DND-41 (cell line): ENCODE results near the gene TRIM7.

Experiments used
- ATAC-seq: fragments of 200-7000 bp; cut with Tn5 transposase; 3 replicates; pipeline ENCODE4 v1.9.1; 2021; ENCODE audit warnings: low read depth; ENCODE audit not compliant: insufficient read depth
- DNase-seq: peaks from one replicate; pipeline ENCODE4 v3.0.0-alpha.2; 2020
- H2AFZ ChIP-seq: 2 replicates; pipeline ENCODE4 v1.6.0; 2012; ENCODE audit warnings: low read depth, low read length
- H3K27ac ChIP-seq: 2 replicates; pipeline ENCODE4 v1.5.1; 2012; ENCODE audit warnings: low read length, inconsistent platforms
- H3K27me3 ChIP-seq: fragments of 200-600 bp; sonication (generic); 2 replicates; pipeline ENCODE4 v1.6.0; 2012; ENCODE audit warnings: low read length, mild to moderate bottlenecking, inconsistent platforms; ENCODE audit not compliant: insufficient read depth, poor library complexity
- H3K36me3 ChIP-seq: 2 replicates; pipeline ENCODE4 v1.5.1; 2012; ENCODE audit warnings: low read length, inconsistent platforms; ENCODE audit not compliant: insufficient read depth
- H3K4me1 ChIP-seq: 2 replicates; pipeline ENCODE4 v1.5.1; 2012; ENCODE audit warnings: mild to moderate bottlenecking, low read length; ENCODE audit not compliant: insufficient read depth
- H3K4me2 ChIP-seq: 2 replicates; pipeline ENCODE4 v1.6.0; 2012; ENCODE audit warnings: mild to moderate bottlenecking, moderate library complexity, low read length, inconsistent platforms; ENCODE audit not compliant: insufficient read depth
- H3K4me3 ChIP-seq, 2 experiments: fragments of 200-600 bp in 1 of 2; shearing (Covaris generic) in 1 of 2; 2 replicates each; pipeline ENCODE4 v1.5.1; 2012 to 2016; ENCODE audit warnings: inconsistent platforms in 2 of 2, low read length in 2 of 2, mild to moderate bottlenecking in 2 of 2, low read depth in 1 of 2, moderate library complexity in 1 of 2
- H3K79me2 ChIP-seq: 2 replicates; pipeline ENCODE4 v1.6.0; 2012; ENCODE audit warnings: low read length, inconsistent platforms; ENCODE audit not compliant: insufficient read depth
- H3K9ac ChIP-seq: 2 replicates; pipeline ENCODE4 v1.6.0; 2012; ENCODE audit warnings: low read depth, mild to moderate bottlenecking, inconsistent platforms, low read length, moderate library complexity
- H3K9me3 ChIP-seq: 2 replicates; pipeline ENCODE4 v1.5.1; 2012; ENCODE audit warnings: low read length, moderate library complexity, mild to moderate bottlenecking, inconsistent platforms; ENCODE audit not compliant: insufficient read depth, severe bottlenecking
- H4K20me1 ChIP-seq: 2 replicates; pipeline ENCODE4 v1.6.0; 2012; ENCODE audit warnings: low read length; ENCODE audit not compliant: insufficient read depth
- CTCF ChIP-seq: IDR thresholded peaks from 2 replicates; pipeline ENCODE4 v1.5.1; 2012; ENCODE audit warnings: borderline replicate concordance, low read length, moderate library complexity, mild to moderate bottlenecking; ENCODE audit not compliant: poor library complexity, severe bottlenecking; ENCODE audit errors: extremely low read depth
- EZH2 ChIP-seq: IDR thresholded peaks from 3 replicates; pipeline ENCODE4 v1.6.1; 2012; ENCODE audit warnings: borderline replicate concordance, low read depth, mild to moderate bottlenecking, moderate library complexity, low read length, inconsistent platforms; ENCODE audit not compliant: severe bottlenecking

TRIM7 gene

GRCh38 chr5:181242031-181242451 is 37.0 kb upstream of the TRIM7 start:
- peaks cover 65% of the 10 kb centered on the region for H3K36me3 ChIP-seq
- H2AFZ ChIP-seq, result no peak overlapping the region
- H4K20me1 ChIP-seq, result peaks cover 53% of the 10 kb centered on the region
- peak overlapping the region; percentile 88 for H3K4me2 ChIP-seq
- no peaks in the 10 kb centered on the region for H3K27me3 ChIP-seq
- no peak for ATAC-seq
- no peaks in the 10 kb centered on the region for H3K9me3 ChIP-seq
- peak overlapping the region; percentile 100 for H3K27ac ChIP-seq
- TF ChIP-seq CTCF, result no peak
- no peak for TF ChIP-seq EZH2
- peak overlapping the region; percentile 95 for H3K9ac ChIP-seq
- peak overlapping the region; percentile 75 to 94; a peak in 3 of 4 replicates for H3K4me3 ChIP-seq
- DNase-seq, result no peak
- H3K79me2 ChIP-seq, result peaks cover 85% of the 10 kb centered on the region
- peaks cover 55% of the 10 kb centered on the region for H3K4me1 ChIP-seq

DNA sequence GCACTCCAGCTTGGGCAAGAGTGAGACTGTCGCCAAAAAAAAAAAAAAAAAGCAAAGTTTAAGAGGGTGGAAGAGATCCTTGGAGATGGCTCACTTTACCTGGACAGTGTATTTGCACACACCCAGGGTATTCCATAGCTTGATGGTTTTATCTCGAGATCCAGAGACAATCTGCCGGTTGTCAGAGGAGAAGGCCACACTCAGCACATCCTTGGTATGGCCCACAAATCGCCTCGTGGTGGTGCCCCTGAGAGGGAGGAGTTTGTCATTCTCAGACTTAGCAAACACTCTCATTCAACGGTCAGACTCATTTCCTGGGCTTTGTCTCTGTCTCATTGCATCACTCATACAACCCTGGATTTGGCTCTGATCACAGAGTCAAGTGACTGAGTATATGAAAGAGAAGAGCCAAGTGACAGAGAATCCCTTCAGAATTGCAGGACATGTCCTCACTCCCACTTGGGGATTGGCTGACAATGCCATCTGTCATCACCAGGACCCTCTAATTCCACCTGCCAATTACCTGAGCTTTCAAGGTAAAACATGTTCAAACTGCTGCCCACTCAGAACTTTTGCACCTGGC is 36.5 kb upstream of the TRIM7 start:
- no peaks in the 10 kb centered on the region for H3K9me3 ChIP-seq
- peaks cover 80% of the 10 kb centered on the region for H3K79me2 ChIP-seq
- TF ChIP-seq CTCF (no peak), EZH2 (no peak)
- H3K27ac ChIP-seq, result peak overlapping the region; percentile 100
- H4K20me1 ChIP-seq, result peaks cover 57% of the 10 kb centered on the region
- DNase-seq, result peak; percentile 41
- H3K4me2 ChIP-seq, result peak overlapping the region; percentile 88
- no peaks in the 10 kb centered on the region for H3K27me3 ChIP-seq
- H3K4me1 ChIP-seq, result peaks cover 53% of the 10 kb centered on the region
- H3K9ac ChIP-seq, result peak overlapping the region; percentile 95
- peak overlapping the region; percentile 75 to 94; a peak in 3 of 4 replicates for H3K4me3 ChIP-seq
- no peak overlapping the region for H2AFZ ChIP-seq
- ATAC-seq, result no peak
- peaks cover 70% of the 10 kb centered on the region for H3K36me3 ChIP-seq

- peaks cover 90% of the 10 kb centered on the region for H3K36me3 ChIP-seq
- no peak overlapping the region for H3K9ac ChIP-seq
- no peak overlapping the region for H2AFZ ChIP-seq
- H3K79me2 ChIP-seq, result peaks cover 62% of the 10 kb centered on the region
- no peak for ATAC-seq
- H3K4me3 ChIP-seq, result peak overlapping the region in 1 of 2 experiments; percentile 23; a peak in 1 of 4 replicates
- H3K9me3 ChIP-seq, result no peaks in the 10 kb centered on the region
- H3K27me3 ChIP-seq, result no peaks in the 10 kb centered on the region
- H3K27ac ChIP-seq, result no peak overlapping the region
- TF ChIP-seq EZH2 (no peak), CTCF (no peak)
- peak overlapping the region; percentile 37; the same call in 1 of the 2 replicates for H3K4me2 ChIP-seq
- DNase-seq, result no peak
- H4K20me1 ChIP-seq, result peaks cover 57% of the 10 kb centered on the region
- peaks cover 34% of the 10 kb centered on the region for H3K4me1 ChIP-seq
Observed at GRCh38 chr5:181239062-181239663, 34.2 kb upstream of the TRIM7 start.
